Calu3 (cell line): ENCODE data around the gene ARHGAP42. TPM values are rescaled to one million over a fixed set of nuclear protein-coding genes. Genes with fewer than 3 reads are reported as not detected.

ENCODE experiments used
- BruUV-seq: library from RNA; stranded (reverse); fragments of 400-500 nt; replicated peaks from 2 replicates; lab custom pipeline; 2021; lab: Mats Ljungman, UMichigan
- CTCF ChIA-PET: fragments of 300-600 bp; sonication (Branson Sonifier 250); formaldehyde crosslinking; loops from one replicate; lab custom pipeline; 2022; ENCODE audit warnings: antibody characterized with exemption; lab: Charles Lee
- DNase-seq: peaks from one replicate; pipeline ENCODE4 v3.0.0; 2022
- H3K27ac Mint-ChIP-seq: one replicate; pipeline ENCODE4 v1.8.0; 2022; ENCODE audit warnings: mixed read lengths; ENCODE audit not compliant: unreplicated experiment
- H3K27me3 Mint-ChIP-seq: one replicate; pipeline ENCODE4 v1.8.0; 2022; ENCODE audit warnings: mixed read lengths; ENCODE audit not compliant: unreplicated experiment
- H3K36me3 Mint-ChIP-seq: one replicate; pipeline ENCODE4 v1.8.0; 2022; ENCODE audit warnings: mild to moderate bottlenecking, moderate library complexity, mixed read lengths; ENCODE audit not compliant: insufficient read depth, unreplicated experiment
- H3K4me1 Mint-ChIP-seq: one replicate; pipeline ENCODE4 v1.8.0; 2022; ENCODE audit warnings: mild to moderate bottlenecking, low read depth, mixed read lengths; ENCODE audit not compliant: unreplicated experiment
- H3K4me3 Mint-ChIP-seq: one replicate; pipeline ENCODE4 v1.8.0; 2022; ENCODE audit warnings: mild to moderate bottlenecking, low read depth, moderate library complexity, mixed read lengths; ENCODE audit not compliant: unreplicated experiment
- H3K9me3 Mint-ChIP-seq: one replicate; pipeline ENCODE4 v1.8.0; 2022; ENCODE audit warnings: low read depth, mixed read lengths; ENCODE audit not compliant: unreplicated experiment
- CTCF ChIP-seq: fragments of 200-600 bp; IDR thresholded peaks from one replicate; pipeline ENCODE4 v1.8.0; 2022; ENCODE audit warnings: antibody characterized with exemption; ENCODE audit not compliant: unreplicated experiment
- intact Hi-C: fragments of 100-400 bp; cut with micrococcal nuclease; formaldehyde crosslinking; loops from one replicate; pipeline ENCODE4 v1.10.0; 2022; ENCODE audit not compliant: unreplicated experiment
- total RNA-seq: library from RNA; stranded (reverse); gene quantifications from 2 replicates; pipeline ENCODE4 v1.2.3, GENCODE V29; 2022

The ARHGAP42 gene
- total RNA-seq, 1 experiment from 2014 or later, result 10.3 TPM

GRCh38 chr11:100735949-100736675, 49.0 kb downstream of the ARHGAP42 start:
- no peaks in the 10 kb centered on the region for H3K9me3 Mint-ChIP-seq
- peaks cover 19% of the 10 kb centered on the region for H3K4me1 Mint-ChIP-seq
- no peaks in the 10 kb centered on the region for H3K36me3 Mint-ChIP-seq
- no peaks in the 10 kb centered on the region for H3K27me3 Mint-ChIP-seq
- CTCF ChIA-PET, result no interaction called here
- intact Hi-C loops, result loop anchor here (5.0 kb wide), 1 partner anchor 41 kb away; no protein-coding TSS in a partner anchor
- no TSS peak for BruUV-seq
- no peak overlapping the region for H3K4me3 Mint-ChIP-seq
- DNase-seq, result no peak
- H3K27ac Mint-ChIP-seq, result no peak overlapping the region
- no peak for TF ChIP-seq CTCF

- no peak for TF ChIP-seq CTCF
- no peak overlapping the region for H3K4me3 Mint-ChIP-seq
- no TSS peak for BruUV-seq
- CTCF ChIA-PET, result no interaction called here
- H3K4me1 Mint-ChIP-seq, result peaks cover 19% of the 10 kb centered on the region
- no peaks in the 10 kb centered on the region for H3K36me3 Mint-ChIP-seq
- intact Hi-C loops, result loop anchor here (5.0 kb wide), 1 partner anchor 39 kb away; no protein-coding TSS in a partner anchor
- H3K27ac Mint-ChIP-seq, result no peak overlapping the region
- no peaks in the 10 kb centered on the region for H3K27me3 Mint-ChIP-seq
- H3K9me3 Mint-ChIP-seq, result no peaks in the 10 kb centered on the region
- DNase-seq, result no peak
Measured at GRCh38 chr11:100738701-100739270, 51.7 kb downstream of the ARHGAP42 start.

GRCh38 chr11:100739666-100740065, 52.6 kb downstream of the ARHGAP42 start:
- no TSS peak for BruUV-seq
- Mint-ChIP-seq H3K27me3 (no peaks in the 10 kb centered on the region), H3K4me1 (peaks cover 22% of the 10 kb centered on the region), H3K36me3 (no peaks in the 10 kb centered on the region), H3K9me3 (no peaks in the 10 kb centered on the region), H3K27ac (no peak overlapping the region), H3K4me3 (no peak overlapping the region)
- TF ChIP-seq CTCF, result no peak
- intact Hi-C loops, result loop anchor here (5.0 kb wide), 1 partner anchor 38 kb away; no protein-coding TSS in a partner anchor
- peak; percentile 55 for DNase-seq
- CTCF ChIA-PET, result interaction anchor here (1.0 to 1.2 kb wide), 2 partner anchors 88 to 163 kb away, joined by 3 to 4 read pairs; no protein-coding TSS in a partner anchor

GRCh38 chr11:100740440-100740839, 53.4 kb downstream of the ARHGAP42 start:
- CTCF ChIA-PET, result interaction anchor here (1.2 kb wide), 1 partner anchor 164 kb away, joined by 3 read pairs; no protein-coding TSS in a partner anchor

More at GRCh38 chr11:100740440-100740839, 53.4 kb downstream of the ARHGAP42 start:
- DNase-seq, result no peak
- intact Hi-C loops, result no loop called here
- Mint-ChIP-seq H3K4me1 (peaks cover 27% of the 10 kb centered on the region), H3K9me3 (no peaks in the 10 kb centered on the region), H3K27ac (peak overlapping the region; percentile 36), H3K27me3 (no peaks in the 10 kb centered on the region), H3K36me3 (no peaks in the 10 kb centered on the region), H3K4me3 (no peak overlapping the region)
- TF ChIP-seq CTCF, result no peak
- BruUV-seq, result no TSS peak
